ENCODE measurements around the gene SCYGR6.

The SCYGR6 gene

GRCh38 chr2:227713291-227713690, 11.3 kb downstream of the SCYGR6 start:
- peak; percentile 40 for DNase-seq (ENCODE audit: low spot score)

GRCh38 chr2:227710986-227711385, 13.6 kb downstream of the SCYGR6 start:
- DNase-seq (ENCODE audit: low spot score), result no peak

GRCh38 chr2:227707390-227707789, 17.2 kb downstream of the SCYGR6 start:
- DNase-seq (ENCODE audit: low spot score), result no peak

GRCh38 chr2:227706859-227707258, 17.7 kb downstream of the SCYGR6 start:
- DNase-seq (ENCODE audit: low spot score), result no peak

DNA sequence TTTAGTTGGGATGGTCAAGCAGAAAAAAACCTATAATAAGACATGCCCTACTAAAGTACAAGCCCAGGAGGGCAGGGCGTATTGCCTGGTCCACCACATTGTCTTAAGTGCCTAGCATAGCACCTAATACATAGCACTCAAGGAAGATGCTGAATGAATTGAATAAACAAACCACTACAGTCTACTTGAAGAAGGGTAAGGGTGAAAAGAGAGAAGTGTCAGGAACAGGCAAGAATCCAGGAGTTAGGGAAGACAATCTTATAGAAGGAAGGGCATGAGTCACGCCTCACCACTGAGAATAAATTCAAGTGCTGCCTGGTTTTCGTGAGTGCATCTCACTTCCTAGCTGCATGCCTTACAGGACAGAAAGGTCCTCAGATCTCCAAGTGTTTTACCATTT, 20.6 kb downstream of the SCYGR6 start:
- DNase-seq (ENCODE audit: low spot score), result no peak

DNA sequence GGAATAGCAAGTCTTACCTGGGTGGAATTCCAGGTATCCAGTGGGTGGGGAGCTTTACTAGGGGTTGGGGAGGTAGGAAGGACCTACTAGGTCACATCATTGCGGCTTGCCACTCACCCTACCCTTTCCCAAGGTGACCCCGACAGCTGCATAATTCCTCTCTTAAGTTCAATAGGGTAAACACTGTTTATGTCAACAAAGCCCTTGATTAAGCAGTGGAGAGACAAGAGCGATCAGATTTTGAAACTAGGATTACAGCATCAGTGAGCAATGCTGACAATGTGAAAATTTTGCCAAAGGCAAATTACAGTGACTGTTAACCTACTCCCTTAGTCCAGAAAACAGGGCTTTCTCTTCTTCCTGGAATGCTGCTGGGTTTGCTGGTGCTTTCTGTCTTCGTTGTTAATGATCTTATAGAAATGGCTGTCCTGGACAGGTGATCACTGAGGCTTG, 21.3 kb downstream of the SCYGR6 start:
- DNase-seq (ENCODE audit: low spot score), result no peak

DNA sequence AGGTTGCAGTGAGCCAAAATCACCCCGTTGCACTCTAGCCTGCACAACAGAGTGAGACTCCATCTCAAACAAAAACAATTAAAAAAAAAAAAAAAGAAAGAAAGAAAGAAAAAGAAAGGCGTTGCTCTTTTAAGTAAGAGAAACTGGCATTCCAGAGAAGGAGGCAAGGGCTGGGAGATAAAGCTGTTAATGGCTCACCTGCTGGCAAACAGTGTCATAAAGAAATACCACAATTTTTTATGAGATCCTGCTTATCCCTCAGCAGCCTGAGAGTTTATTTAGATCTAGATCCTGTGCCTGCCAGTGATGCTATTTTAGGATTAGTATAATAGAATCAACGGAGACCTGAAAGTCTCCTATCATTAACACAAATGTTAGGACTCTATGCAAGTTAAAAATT, 23.0 kb downstream of the SCYGR6 start:
- DNase-seq (ENCODE audit: low spot score), result no peak

GRCh38 chr2:227696990-227697679, 27.4 kb downstream of the SCYGR6 start:
- no peak for DNase-seq (ENCODE audit: low spot score)

GRCh38 chr2:227687189-227687588, 37.4 kb downstream of the SCYGR6 start:
- no peak for DNase-seq (ENCODE audit: low spot score)

DNA sequence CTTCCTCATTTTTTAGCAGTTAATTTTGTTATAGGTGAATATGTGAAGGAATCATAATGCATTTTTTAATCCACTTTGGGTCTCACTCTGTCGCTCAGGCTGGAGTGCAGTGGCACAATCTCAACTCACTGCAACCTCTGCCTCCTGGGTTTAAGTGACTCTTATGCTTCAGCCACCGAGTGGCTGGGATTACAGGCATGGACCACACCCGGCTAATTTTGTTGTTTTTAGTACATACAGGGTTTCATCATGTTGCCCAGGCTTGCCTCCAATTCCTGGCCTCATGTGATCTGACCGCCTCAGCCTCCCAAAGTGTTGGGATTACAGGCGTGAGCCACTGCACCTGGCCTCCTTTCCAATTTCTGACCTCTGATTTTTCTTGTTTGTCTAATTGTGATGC, 40.3 kb downstream of the SCYGR6 start:
- no peak for DNase-seq (ENCODE audit: low spot score)

DNA sequence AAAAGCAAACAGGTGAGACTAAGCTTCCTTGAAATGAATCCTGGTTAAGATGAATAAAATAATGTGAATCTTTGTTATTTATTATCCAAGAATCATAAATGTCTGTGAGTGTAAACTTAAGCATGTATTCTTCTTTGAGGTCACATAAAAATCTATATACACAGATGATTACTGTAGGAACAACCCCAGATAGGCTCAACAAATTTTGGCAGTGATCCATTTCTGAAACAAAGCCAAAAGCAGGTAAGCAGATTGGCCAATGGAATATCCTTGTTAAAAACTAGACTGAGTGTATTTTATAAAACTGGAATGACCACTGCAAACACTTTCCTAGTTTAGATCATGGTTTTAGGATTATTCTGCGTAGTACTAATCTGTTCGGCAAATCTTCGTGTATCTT, 46.6 kb downstream of the SCYGR6 start:
- no peak for DNase-seq (ENCODE audit: low spot score)

DNA sequence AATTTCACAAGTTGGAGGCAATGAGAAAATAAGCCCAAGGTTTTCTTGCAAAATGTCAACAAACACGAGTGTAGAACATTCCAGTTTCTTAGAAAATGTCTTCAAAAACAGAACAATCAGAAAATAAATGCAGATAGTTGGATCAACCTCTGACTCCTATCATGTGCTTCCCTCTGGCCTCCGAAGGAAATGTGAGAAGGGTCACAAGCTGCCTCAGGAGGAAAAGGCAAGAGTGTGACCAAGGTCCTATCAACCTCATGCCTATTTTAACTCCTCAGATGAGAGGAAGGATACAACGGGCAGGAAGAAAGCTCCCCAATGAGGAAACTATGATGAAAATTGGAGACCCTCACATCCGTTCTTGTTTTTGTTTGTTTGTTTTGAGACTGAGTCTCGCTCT, 50.1 kb downstream of the SCYGR6 start:
- DNase-seq (ENCODE audit: low spot score), result no peak
